Brain microvascular endothelial cell (primary cell): Measurements from ENCODE around the gene EBPL.

ENCODE experiments used
- DNase-seq: peaks from one replicate; pipeline ENCODE4 v3.0.0-alpha.2; 2020
- H3K27ac ChIP-seq: fragments of 250-450 bp; sonication (Bioruptor Pico); 2 replicates; pipeline ENCODE4 v1.5.1; 2020; ENCODE audit warnings: mild to moderate bottlenecking, moderate library complexity
- H3K27me3 ChIP-seq: fragments of 250-450 bp; sonication (Bioruptor Pico); replicated peaks from 2 replicates; pipeline ENCODE4 v1.5.1; 2020; ENCODE audit warnings: mild to moderate bottlenecking
- H3K36me3 ChIP-seq: fragments of 250-450 bp; sonication (Bioruptor Pico); replicated peaks from 2 replicates; pipeline ENCODE4 v1.5.1; 2020; ENCODE audit warnings: mild to moderate bottlenecking
- H3K4me3 ChIP-seq: 2 replicates; pipeline ENCODE4 v1.5.1; 2011; ENCODE audit warnings: low read depth, mild to moderate bottlenecking, control low read depth, low read length, moderate library complexity
- in situ Hi-C: cut with HindIII; loops from 2 replicates; pipeline ENCODE4 v1.10.0; 2017; ENCODE audit warnings: low sequenced_read_pairs, low pct_ligation_motif_present
- TF ChIP-seq, protein P1 (sequence below): IDR thresholded peaks from 2 replicates; pipeline ENCODE4 v1.5.1; 2011; ENCODE audit warnings: low read depth, mild to moderate bottlenecking, moderate library complexity, low read length, control low read depth, inconsistent platforms; ENCODE audit errors: missing control alignments

Gene EBPL

DNA sequence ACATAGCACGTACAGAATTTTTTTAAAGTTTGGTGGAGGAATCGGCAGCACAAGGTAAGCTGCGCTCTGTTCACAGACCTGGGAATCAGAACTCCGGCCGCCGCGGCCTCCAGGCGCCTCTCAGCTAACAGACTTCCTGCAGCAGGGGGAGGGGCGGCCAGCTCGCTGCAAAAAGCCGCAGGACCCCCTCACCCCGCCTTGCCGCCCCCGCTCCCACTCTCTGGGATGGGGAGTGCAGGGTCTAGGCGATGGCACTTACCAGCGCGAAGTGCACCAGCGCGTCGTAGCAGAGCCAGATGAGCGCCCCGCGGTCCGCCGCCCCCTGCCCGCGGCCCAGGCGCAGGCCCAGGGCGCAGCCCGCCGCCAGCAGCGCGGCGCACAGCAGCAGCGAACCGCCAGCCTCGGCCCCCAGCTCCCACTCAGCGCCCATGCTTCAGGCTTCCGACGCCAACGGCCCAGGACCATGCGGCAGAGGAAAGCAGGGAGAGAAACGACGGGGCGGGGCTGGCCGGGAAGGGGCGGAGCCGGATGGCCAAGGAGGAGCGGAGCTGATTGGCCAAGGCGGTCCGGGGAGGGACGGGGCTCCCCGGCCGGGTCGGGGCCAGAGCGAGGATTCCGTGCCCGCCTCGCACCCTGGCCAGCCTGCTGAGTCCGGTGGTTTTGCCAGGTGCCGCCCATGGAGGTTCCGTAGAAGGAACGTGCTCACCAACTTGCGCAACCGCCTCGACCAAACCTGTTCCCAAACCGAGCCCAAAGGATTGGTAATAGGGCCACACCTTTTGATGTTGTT lies at the start of gene EBPL:
TSS of gene EBPL (minus strand) at position 492 of the 790 bp plus-strand sequence. CDS start at position 430, 62 bp downstream.
- Histone ChIP-seq H3K4me3 (peak within 1 kb of the TSS; percentile 57), H3K36me3 (no peaks in the 10 kb centered on the region), H3K27ac (peak within 1 kb of the TSS; percentile 25), H3K27me3 (no peaks in the 10 kb centered on the region)
- TF ChIP-seq, protein P1, sequence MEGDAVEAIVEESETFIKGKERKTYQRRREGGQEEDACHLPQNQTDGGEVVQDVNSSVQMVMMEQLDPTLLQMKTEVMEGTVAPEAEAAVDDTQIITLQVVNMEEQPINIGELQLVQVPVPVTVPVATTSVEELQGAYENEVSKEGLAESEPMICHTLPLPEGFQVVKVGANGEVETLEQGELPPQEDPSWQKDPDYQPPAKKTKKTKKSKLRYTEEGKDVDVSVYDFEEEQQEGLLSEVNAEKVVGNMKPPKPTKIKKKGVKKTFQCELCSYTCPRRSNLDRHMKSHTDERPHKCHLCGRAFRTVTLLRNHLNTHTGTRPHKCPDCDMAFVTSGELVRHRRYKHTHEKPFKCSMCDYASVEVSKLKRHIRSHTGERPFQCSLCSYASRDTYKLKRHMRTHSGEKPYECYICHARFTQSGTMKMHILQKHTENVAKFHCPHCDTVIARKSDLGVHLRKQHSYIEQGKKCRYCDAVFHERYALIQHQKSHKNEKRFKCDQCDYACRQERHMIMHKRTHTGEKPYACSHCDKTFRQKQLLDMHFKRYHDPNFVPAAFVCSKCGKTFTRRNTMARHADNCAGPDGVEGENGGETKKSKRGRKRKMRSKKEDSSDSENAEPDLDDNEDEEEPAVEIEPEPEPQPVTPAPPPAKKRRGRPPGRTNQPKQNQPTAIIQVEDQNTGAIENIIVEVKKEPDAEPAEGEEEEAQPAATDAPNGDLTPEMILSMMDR = no peak
- in situ Hi-C loops = no loop called here
- DNase-seq = peak; percentile 86

DNA sequence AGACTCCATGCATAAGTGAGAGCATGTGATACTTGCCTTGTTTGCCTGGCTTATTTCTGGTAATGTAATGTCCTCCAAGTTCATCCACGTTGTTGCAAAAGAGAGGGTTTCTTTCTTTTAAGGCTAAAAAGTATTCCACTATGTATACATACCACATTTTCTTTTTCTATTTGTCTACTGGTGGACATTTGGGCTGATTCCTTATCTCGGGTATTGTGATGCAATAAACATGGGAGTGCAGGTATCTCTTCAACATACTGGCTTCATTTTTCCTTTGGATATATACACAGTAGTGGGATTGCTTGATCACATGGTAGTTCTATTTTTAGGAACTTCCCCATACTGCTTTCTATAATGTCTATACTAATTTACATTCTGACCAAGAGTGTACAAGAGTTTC lies 49.6 kb upstream of the EBPL start:
- in situ Hi-C loops = no loop called here
- Histone ChIP-seq H3K4me3 (no peak overlapping the region), H3K36me3 (peaks cover 6% of the 10 kb centered on the region), H3K27ac (no peak overlapping the region), H3K27me3 (no peaks in the 10 kb centered on the region)
- no peak for DNase-seq
- TF ChIP-seq, protein P1 = no peak

DNA sequence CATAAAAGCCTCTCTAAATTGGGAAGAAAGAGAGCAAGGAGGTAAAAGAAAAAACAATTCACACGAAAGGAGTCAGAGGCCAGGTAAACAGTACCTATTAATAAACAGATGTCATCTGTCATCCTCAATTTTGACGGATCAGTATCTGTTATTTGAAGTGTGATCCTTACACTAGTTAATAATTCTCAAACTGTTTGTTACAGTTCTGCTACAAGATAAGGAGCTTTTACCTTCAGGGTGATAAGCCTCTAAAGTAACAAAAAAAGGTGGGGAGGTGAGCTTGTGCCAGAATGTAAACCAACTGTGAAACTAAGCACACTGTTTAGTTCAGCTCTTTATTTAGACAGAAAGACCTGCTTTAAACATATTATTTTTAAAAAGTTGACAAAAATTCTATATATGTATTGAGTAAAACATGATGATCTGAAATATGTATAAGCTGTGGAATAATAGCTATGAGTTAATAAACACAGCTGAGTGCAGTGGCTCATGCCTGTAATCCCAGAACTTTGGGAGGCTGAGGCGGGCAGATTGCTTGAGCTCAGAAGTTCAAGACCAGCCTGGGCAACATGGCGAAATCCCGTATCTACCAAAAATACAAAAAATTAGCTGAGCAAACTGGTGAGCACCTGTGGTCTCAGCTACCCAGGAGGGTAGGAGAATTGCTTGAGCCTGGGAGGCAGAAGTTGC lies 48.4 kb upstream of the EBPL start:
- peaks cover 6% of the 10 kb centered on the region for H3K36me3 ChIP-seq
- H3K4me3 ChIP-seq = no peak overlapping the region
- in situ Hi-C loops = no loop called here
- DNase-seq = no peak
- TF ChIP-seq, protein P1 = no peak
- no peak overlapping the region for H3K27ac ChIP-seq
- H3K27me3 ChIP-seq = no peaks in the 10 kb centered on the region

DNA sequence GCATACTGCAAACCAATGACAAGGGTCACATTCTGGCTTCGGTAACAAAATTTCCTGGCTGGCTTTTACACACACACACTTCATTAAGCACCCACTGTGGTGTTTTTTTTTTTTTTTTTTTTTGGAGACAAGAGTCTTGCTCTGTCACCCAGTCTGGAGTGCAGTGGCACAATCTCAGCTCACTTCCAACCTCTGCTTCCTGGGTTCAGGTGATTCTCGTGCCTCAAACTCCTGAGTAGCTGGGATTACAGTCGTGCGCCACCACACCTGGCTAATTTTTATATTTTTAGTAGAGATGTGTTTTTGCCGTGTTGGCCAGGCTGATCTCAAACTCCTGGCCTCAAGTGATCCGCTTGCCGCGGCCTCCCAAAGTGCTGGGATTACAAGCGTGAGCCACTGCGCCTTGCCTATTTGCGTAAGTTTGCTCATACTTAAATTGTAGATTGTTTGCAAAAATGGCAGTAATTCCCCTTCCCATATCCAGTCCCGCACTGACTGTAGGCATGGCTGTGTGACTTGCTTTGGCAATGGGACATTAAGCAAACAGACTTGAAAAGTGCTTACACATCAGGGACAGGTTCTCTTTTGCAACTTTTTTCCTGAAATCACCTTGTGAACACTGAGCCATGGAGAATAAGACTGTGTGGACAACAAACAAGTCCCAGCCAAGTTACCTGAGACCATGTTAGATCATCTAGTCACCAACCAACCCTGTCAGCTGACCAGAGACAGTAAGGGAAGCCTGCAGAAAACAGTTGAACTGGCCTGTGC lies 42.1 kb upstream of the EBPL start:
- TF ChIP-seq, protein P1 = no peak
- no peak overlapping the region for H3K4me3 ChIP-seq
- H3K36me3 ChIP-seq = peaks cover 9% of the 10 kb centered on the region
- in situ Hi-C loops = no loop called here
- DNase-seq = no peak
- H3K27ac ChIP-seq = no peak overlapping the region
- no peaks in the 10 kb centered on the region for H3K27me3 ChIP-seq

DNA sequence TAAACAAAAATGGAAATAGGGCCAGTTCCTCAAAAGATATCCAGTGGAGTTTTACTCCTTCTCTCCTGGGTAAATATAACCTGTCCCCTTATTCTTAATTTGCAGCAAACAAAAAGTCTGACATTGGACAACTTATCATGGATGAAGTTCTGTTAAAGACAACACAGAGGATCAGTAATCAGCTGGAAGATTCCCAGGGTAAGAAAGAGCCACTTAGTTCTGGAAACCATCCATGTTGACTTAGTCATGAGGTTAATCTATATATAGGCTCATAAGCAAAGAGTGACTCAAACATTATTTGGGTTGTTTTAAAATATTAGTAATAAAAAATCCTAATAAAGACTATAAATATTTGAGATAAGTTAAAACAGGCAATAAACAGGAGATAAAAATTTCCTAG lies 40.5 kb upstream of the EBPL start:
- H3K4me3 ChIP-seq = no peak overlapping the region
- in situ Hi-C loops = no loop called here
- H3K36me3 ChIP-seq = peaks cover 10% of the 10 kb centered on the region
- peak overlapping the region; percentile 38 for H3K27ac ChIP-seq
- DNase-seq = peak; percentile 68
- TF ChIP-seq, protein P1 = no peak
- H3K27me3 ChIP-seq = no peaks in the 10 kb centered on the region
